ENCODE results near the gene ABCD4. TPM values are rescaled to one million over a fixed set of nuclear protein-coding genes. Genes with fewer than 3 reads are reported as not detected.

ABCD4 gene
- total RNA-seq, 1 experiment from 2014 or later, result 45.3 TPM

GRCh38 chr14:74238974-74239847 lies 63.5 kb downstream of the ABCD4 start, which contains the start of gene VSX2 (continued):
- no peak for TF ChIP-seq ZBTB33 (IDR thresholded peaks at IDR 0.05; ENCODE audit: extremely low read depth, insufficient replicate concordance, low read length)
- TF ChIP-seq EZH2phosphoT487 (IDR thresholded peaks at IDR 0.05; ENCODE audit: borderline replicate concordance), result no peak
- no peak for TF ChIP-seq JUND (IDR thresholded peaks at IDR 0.05)
- TF ChIP-seq RAD21 (IDR thresholded peaks at IDR 0.05; ENCODE audit: low read depth), result no peak
- no peak for TF ChIP-seq ATF3 (IDR thresholded peaks at IDR 0.05)

- Histone ChIP-seq H3K79me2 (ENCODE audit: insufficient read depth, low read length) (no peaks in the 10 kb centered on the region), H3K27ac (ENCODE audit: low read depth, low read length) (no peak overlapping the region), H3K27me3 (ENCODE audit: insufficient read depth, low read length) (no peaks in the 10 kb centered on the region), H4K20me1 (ENCODE audit: insufficient read depth) (no peaks in the 10 kb centered on the region), H3K4me3 (replicated peaks in 1 of 2; ENCODE audit: low read depth in 1 of 2, low read length in 2 of 2) (no peak overlapping the region), H3K9me3 (ENCODE audit: control insufficient read depth in 1 of 2, insufficient read depth in 1 of 2, low read depth in 1 of 2, low read length in 2 of 2) (no peaks in the 10 kb centered on the region), H3K36me3 (ENCODE audit: control insufficient read depth in 1 of 2, insufficient read depth in 2 of 2, low read length in 2 of 2) (no peaks in the 10 kb centered on the region), H3K4me1 (ENCODE audit: control insufficient read depth in 1 of 2, insufficient read depth in 2 of 2, low read length in 2 of 2) (no peaks in the 10 kb centered on the region), H3K9ac (ENCODE audit: low read length) (no peak overlapping the region), H3K4me2 (ENCODE audit: low read length) (no peak overlapping the region), H2AFZ (ENCODE audit: low read depth, low read length, poor library complexity, severe bottlenecking) (no peak overlapping the region), H3K9me2 (ENCODE audit: insufficient read depth) (no peaks in the 10 kb centered on the region)
- ChIA-PET POLR2A (no interaction called here), CTCF (no interaction called here), RAD21 (ENCODE audit: low non-redundant PET in 1 of 2, low total read pairs in 2 of 2, uncharacterized antibody in 2 of 2, unreplicated experiment in 2 of 2) (no interaction called here)
- DNase-seq (ENCODE audit: low read depth, low spot score), result no peak
- TF ChIP-seq FOSL1 (IDR thresholded peaks at IDR 0.05; ENCODE audit: low read depth) (no peak), ZBTB33 (IDR thresholded peaks at IDR 0.05; ENCODE audit: extremely low read depth, insufficient replicate concordance, low read length) (no peak), REST (IDR thresholded peaks at IDR 0.05; ENCODE audit: low read depth) (no peak), POLR2A (IDR thresholded peaks at IDR 0.05; ENCODE audit: borderline replicate concordance, extremely low read depth, insufficient read depth, insufficient read length) (no peak), MAX (IDR thresholded peaks at IDR 0.05) (no peak), ZFX (IDR thresholded peaks at IDR 0.05) (no peak), EZH2 (IDR thresholded peaks at IDR 0.05) (no peak)
- no peak for ATAC-seq
- intact Hi-C loops (cut with micrococcal nuclease), result no loop called here
- BruUV-seq (replicated peaks), result no TSS peak
Observed at GRCh38 chr14:74237441-74237840, 65.3 kb downstream of the ABCD4 start.
